ENCODE data around the gene MRPL1. TPM values are rescaled to one million over a fixed set of nuclear protein-coding genes. Genes with fewer than 3 reads are reported as not detected.

Gene MRPL1
- total and polyA plus RNA-seq, 9 of the 15 experiments (the other 6 are each of a cell fraction or from before 2014, with no cell fraction given), result 38.4 to 75.7 (median 63.7) TPM

- peak; percentile 46; the same call in 1 of the 2 replicates for TF ChIP-seq HMBOX1 (IDR thresholded peaks at IDR 0.05)
- TF ChIP-seq CSDE1 (IDR thresholded peaks at IDR 0.05), result no peak
- TF ChIP-seq NR4A1 (CRISPR knock-in tag; IDR thresholded peaks at IDR 0.05), result no peak
- TF ChIP-seq NR4A1 (tag; IDR thresholded peaks at IDR 0.05), result no peak
- peak; percentile 87 for TF ChIP-seq SMARCA4 (IDR thresholded peaks at IDR 0.05)
- no peak for TF ChIP-seq ZBTB2 (IDR thresholded peaks at IDR 0.05)
- TF ChIP-seq HCFC1 (IDR thresholded peaks at IDR 0.05; ENCODE audit: low read depth, low read length), result no peak
- peak; percentile 74 for TF ChIP-seq SMARCE1 (IDR thresholded peaks at IDR 0.05)
- TF ChIP-seq ZNF217 (CRISPR knock-in tag; IDR thresholded peaks at IDR 0.05), result no peak
- no peak for TF ChIP-seq ATF4 (CRISPR knock-in tag; IDR thresholded peaks at IDR 0.05)
- TF ChIP-seq RBM15 (IDR thresholded peaks at IDR 0.05; ENCODE audit: insufficient read depth, low read length), result no peak
- TF ChIP-seq ZNF3 (CRISPR knock-in tag; IDR thresholded peaks at IDR 0.05), result no peak
- peak; percentile 43; the same call in 1 of the 2 replicates for TF ChIP-seq RAD51 (IDR thresholded peaks at IDR 0.05; ENCODE audit: borderline replicate concordance, low read depth)
- peak; percentile 79 for TF ChIP-seq SOX6 (IDR thresholded peaks at IDR 0.05)
- TF ChIP-seq ZNF512 (tag; IDR thresholded peaks at IDR 0.05), result no peak
- TF ChIP-seq KDM1A (IDR thresholded peaks at IDR 0.05), result peak; percentile 10 to 26; a peak in 1 of 4 replicates
- TF ChIP-seq ARID3A (IDR thresholded peaks at IDR 0.05; ENCODE audit: borderline replicate concordance, low read depth, low read length), result peak; percentile 12; the same call in 1 of the 2 replicates
- no peak for TF ChIP-seq PRMT5 (CRISPR knock-in tag; IDR thresholded peaks at IDR 0.05)
- TF ChIP-seq DACH1 (IDR thresholded peaks at IDR 0.05; ENCODE audit: partially characterized antibody), result no peak
- peak; percentile 28; the same call in 1 of the 2 replicates for TF ChIP-seq NCOA1 (IDR thresholded peaks at IDR 0.05; ENCODE audit: low read depth)
- no peak for TF ChIP-seq MECOM (CRISPR knock-in tag; IDR thresholded peaks at IDR 0.05)
- TF ChIP-seq ZNF146 (CRISPR knock-in tag; IDR thresholded peaks at IDR 0.05; ENCODE audit: unreplicated experiment), result no peak
- TF ChIP-seq HDAC3 (IDR thresholded peaks at IDR 0.05; ENCODE audit: borderline replicate concordance, partially characterized antibody), result peak; percentile 49
Observed at GRCh38 chr4:77905651-77906263, 43.1 kb downstream of the MRPL1 start (continued).

Measured in K562 (cell line).